ENCODE measurements around the gene CRYBA1.

DNA sequence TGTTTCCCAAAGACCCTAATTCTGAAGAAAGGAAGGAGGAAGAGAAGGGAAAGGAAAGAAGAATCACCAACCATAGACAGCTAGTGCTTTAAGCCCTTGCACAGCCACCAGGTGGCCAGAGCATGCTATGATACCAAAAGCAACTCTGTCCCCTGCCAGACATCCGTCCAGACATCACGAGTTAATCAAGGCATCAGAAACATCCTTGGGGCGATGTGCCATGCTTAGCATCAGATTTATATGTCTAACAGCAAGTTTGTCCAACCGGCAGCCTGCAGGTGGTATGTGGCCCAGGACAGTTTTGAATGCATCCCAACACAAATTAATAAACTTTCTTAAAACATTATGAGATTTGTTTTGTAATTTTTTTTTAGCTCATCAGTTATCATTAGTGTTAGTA lies 2.9 kb upstream of the CRYBA1 start:
- TF ChIP-seq POLR2A (IDR thresholded peaks at IDR 0.05; ENCODE audit: low read depth, low read length): no peak
- no peak for TF ChIP-seq POLR2AphosphoS5 (IDR thresholded peaks at IDR 0.05; ENCODE audit: low read depth, low read length)
- TF ChIP-seq TAF1 (IDR thresholded peaks at IDR 0.05; ENCODE audit: borderline replicate concordance, low read depth, low read length): no peak
